Osteocyte (in vitro differentiated cells): ENCODE results near the gene TNFRSF21. TPM values are rescaled to one million over a fixed set of nuclear protein-coding genes. Genes with fewer than 3 reads are reported as not detected.

ENCODE experiments used
- DNase-seq: peaks from one replicate; pipeline ENCODE4 v3.0.0; 2021; ENCODE audit warnings: mixed read lengths; ENCODE audit not compliant: unreplicated experiment; ENCODE audit errors: extremely low spot score
- H3K27ac Mint-ChIP-seq: one replicate; pipeline ENCODE4 v1.8.0; 2021; ENCODE audit warnings: mild to moderate bottlenecking, mixed read lengths; ENCODE audit not compliant: unreplicated experiment
- H3K27me3 Mint-ChIP-seq: one replicate; pipeline ENCODE4 v1.8.0; 2021; ENCODE audit warnings: mixed read lengths; ENCODE audit not compliant: unreplicated experiment
- H3K36me3 Mint-ChIP-seq: one replicate; pipeline ENCODE4 v1.8.0; 2021; ENCODE audit warnings: mixed read lengths; ENCODE audit not compliant: unreplicated experiment
- H3K4me1 Mint-ChIP-seq: one replicate; pipeline ENCODE4 v1.8.0; 2021; ENCODE audit warnings: mixed read lengths; ENCODE audit not compliant: unreplicated experiment
- H3K4me3 Mint-ChIP-seq: one replicate; pipeline ENCODE4 v1.8.0; 2021; ENCODE audit warnings: mild to moderate bottlenecking, moderate library complexity, mixed read lengths; ENCODE audit not compliant: unreplicated experiment
- H3K9me3 Mint-ChIP-seq: one replicate; pipeline ENCODE4 v1.8.0; 2021; ENCODE audit warnings: mixed read lengths; ENCODE audit not compliant: unreplicated experiment
- CTCF ChIP-seq: fragments of 200-600 bp; sonication (generic); IDR thresholded peaks from 2 replicates; pipeline ENCODE4 v1.5.0; 2021; ENCODE audit warnings: antibody characterized with exemption, mild to moderate bottlenecking, moderate library complexity
- total RNA-seq: library from RNA; stranded (reverse); gene quantifications from 2 replicates; pipeline ENCODE4 v1.2.1, GENCODE V29; 2021

Gene TNFRSF21
- total RNA-seq, 1 donor from 2014 or later = 2.5 TPM

GRCh38 chr6:47303861-47304260 lies 5.8 kb downstream of the TNFRSF21 start:
- H3K36me3 Mint-ChIP-seq = no peaks in the 10 kb centered on the region
- H3K27me3 Mint-ChIP-seq = peaks cover 54% of the 10 kb centered on the region
- H3K4me3 Mint-ChIP-seq = no peak overlapping the region
- H3K4me1 Mint-ChIP-seq = peaks cover 7% of the 10 kb centered on the region
- H3K9me3 Mint-ChIP-seq = no peaks in the 10 kb centered on the region
- H3K27ac Mint-ChIP-seq = no peak overlapping the region
- TF ChIP-seq CTCF = no peak
- no peak for DNase-seq

GRCh38 chr6:47303342-47303741 lies 6.4 kb downstream of the TNFRSF21 start:
- Mint-ChIP-seq H3K27me3 (peaks cover 54% of the 10 kb centered on the region), H3K36me3 (no peaks in the 10 kb centered on the region), H3K4me1 (peaks cover 3% of the 10 kb centered on the region)

DNA sequence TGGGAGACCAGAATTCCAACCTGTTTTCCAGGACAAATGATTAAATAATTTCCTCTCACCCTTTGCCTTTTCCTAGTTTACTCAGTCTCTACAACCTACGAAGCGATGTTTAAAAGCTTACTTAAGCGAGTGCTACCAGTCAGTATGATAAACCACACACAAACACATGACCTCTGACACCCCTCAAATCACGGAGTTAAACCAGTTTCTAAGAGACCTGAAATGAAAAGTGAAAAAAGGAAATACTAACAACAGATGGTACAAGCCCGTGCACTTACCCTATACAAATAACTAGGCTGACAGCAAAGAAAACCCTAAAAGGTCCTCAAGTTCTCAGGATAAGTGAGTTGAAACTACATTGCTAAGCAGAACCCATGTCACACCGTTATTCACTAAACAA lies 7.7 kb downstream of the TNFRSF21 start:
- H3K9me3 Mint-ChIP-seq = no peaks in the 10 kb centered on the region
- no peaks in the 10 kb centered on the region for H3K4me1 Mint-ChIP-seq
- peaks cover 46% of the 10 kb centered on the region for H3K27me3 Mint-ChIP-seq
- no peak for TF ChIP-seq CTCF
- no peak for DNase-seq
- no peak overlapping the region for H3K4me3 Mint-ChIP-seq
- H3K36me3 Mint-ChIP-seq = no peaks in the 10 kb centered on the region
- no peak overlapping the region for H3K27ac Mint-ChIP-seq

More at GRCh38 chr6:47303342-47303741, 6.4 kb downstream of the TNFRSF21 start:
- Mint-ChIP-seq H3K27ac (no peak overlapping the region), H3K9me3 (no peaks in the 10 kb centered on the region), H3K4me3 (no peak overlapping the region)
- no peak for DNase-seq
- TF ChIP-seq CTCF = no peak

- Mint-ChIP-seq H3K36me3 (no peaks in the 10 kb centered on the region), H3K4me3 (no peak overlapping the region), H3K27ac (no peak overlapping the region), H3K9me3 (no peaks in the 10 kb centered on the region), H3K4me1 (no peaks in the 10 kb centered on the region), H3K27me3 (peaks cover 46% of the 10 kb centered on the region)
- TF ChIP-seq CTCF = no peak
- DNase-seq = no peak
Observed at GRCh38 chr6:47301441-47301840, 8.3 kb downstream of the TNFRSF21 start.

GRCh38 chr6:47300417-47300816 lies 9.3 kb downstream of the TNFRSF21 start:
- Mint-ChIP-seq H3K9me3 (no peaks in the 10 kb centered on the region), H3K4me1 (no peaks in the 10 kb centered on the region), H3K27ac (no peak overlapping the region), H3K4me3 (no peak overlapping the region), H3K27me3 (peaks cover 39% of the 10 kb centered on the region), H3K36me3 (no peaks in the 10 kb centered on the region)
- no peak for TF ChIP-seq CTCF
- DNase-seq = no peak
